Fibroblast of villous mesenchyme (primary cell): ENCODE data around the gene GNB1. TPM values are rescaled to one million over a fixed set of nuclear protein-coding genes. Genes with fewer than 3 reads are reported as not detected.
"Not testable (repeated sequence)": the region's sequence is repeated elsewhere in the genome, so short reads cannot be mapped to it uniquely, and the experiment has no call there.

Experiments used
- DNase-seq: peaks from one replicate; pipeline ENCODE4 v3.0.0-alpha.2; 2010; ENCODE audit warnings: low read depth
- H3K4me3 ChIP-seq: 2 replicates; pipeline ENCODE4 v1.5.1; 2011; ENCODE audit warnings: low read depth, mild to moderate bottlenecking, low read length
- CTCF ChIP-seq: IDR thresholded peaks from 2 replicates; pipeline ENCODE4 v1.5.1; 2012; ENCODE audit warnings: low read depth, mild to moderate bottlenecking, low read length; ENCODE audit not compliant: insufficient read depth
- total RNA-seq: library from RNA; depleted of rRNA; stranded (reverse); fragments of >200 nt; gene quantifications from 2 replicates; pipeline ENCODE4 v1.2.3, GENCODE V29; 2012

GNB1 gene
- total RNA-seq, 1 donor, result 124 TPM

GRCh38 chr1:1937061-1937460, 46.2 kb upstream of the GNB1 start:
- no peak for DNase-seq
- TF ChIP-seq CTCF, result no peak
- no peak overlapping the region for H3K4me3 ChIP-seq

DNA sequence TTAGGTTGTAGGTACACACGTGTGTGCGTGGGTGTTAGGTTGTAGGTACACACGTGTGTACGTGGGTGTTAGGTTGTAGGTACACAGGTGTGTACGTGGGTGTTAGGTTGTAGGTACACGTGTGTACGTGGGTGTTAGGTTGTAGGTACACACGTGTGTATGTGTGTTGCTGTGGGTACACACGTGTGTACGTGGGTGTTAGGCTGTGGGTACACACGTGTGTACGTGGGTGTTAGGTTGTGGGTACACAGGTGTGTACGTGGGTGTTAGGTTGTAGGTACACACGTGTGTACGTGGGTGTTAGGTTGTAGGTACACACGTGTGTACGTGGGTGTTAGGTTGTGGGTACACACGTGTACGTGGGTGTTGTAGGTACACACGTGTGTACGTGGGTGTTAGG, 44.0 kb upstream of the GNB1 start:
- not testable (repeated sequence) for DNase-seq

DNA sequence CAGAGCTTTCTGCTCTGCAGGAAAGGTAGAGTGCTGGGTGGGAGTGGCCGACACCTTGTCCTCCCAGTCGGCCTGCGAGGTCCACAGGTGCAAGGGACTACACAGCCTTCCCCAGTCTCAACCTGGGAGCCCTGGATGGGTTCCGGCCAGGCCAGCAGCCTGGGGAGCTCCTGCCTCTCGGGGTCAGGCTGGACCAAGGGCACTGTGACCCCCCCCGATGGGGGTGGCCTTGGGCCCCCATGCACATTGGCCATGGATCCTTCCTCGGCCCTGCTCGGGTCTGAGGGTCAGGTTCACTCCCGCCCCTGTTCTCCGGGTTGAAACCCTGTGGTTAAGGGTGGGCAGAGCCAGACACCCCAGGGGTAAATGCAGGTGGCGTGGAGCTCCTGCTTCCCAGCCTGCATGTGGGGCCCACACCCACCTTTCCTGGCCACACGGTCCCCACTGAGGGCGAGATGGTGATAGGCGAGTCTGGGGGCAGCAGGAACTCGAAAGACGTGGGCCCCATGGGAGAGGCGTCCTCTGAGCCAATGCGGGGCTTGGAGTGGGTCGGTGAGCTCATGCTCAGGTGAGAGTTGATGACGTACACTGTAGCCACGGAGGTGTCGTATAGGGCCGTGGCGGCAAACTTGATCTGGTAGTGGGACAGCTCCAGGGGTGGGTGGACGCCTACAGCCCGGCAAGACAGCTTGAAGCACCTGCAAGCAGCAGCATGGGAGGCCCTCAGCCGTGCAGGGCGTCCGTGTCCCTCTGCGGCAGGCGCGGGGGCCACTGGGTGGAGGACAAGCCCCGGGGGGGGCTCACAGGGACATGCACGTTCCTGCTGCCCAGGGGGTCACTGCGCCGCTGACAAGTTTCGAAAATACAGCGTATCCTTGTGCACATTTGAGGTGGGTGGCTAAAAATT, 39.0 kb upstream of the GNB1 start:
- TF ChIP-seq CTCF, result no peak
- no peak for DNase-seq
- H3K4me3 ChIP-seq, result no peak overlapping the region

More for the DNA sequence above, 44.0 kb upstream of the GNB1 start:
- H3K4me3 ChIP-seq, result not testable (repeated sequence)

DNA sequence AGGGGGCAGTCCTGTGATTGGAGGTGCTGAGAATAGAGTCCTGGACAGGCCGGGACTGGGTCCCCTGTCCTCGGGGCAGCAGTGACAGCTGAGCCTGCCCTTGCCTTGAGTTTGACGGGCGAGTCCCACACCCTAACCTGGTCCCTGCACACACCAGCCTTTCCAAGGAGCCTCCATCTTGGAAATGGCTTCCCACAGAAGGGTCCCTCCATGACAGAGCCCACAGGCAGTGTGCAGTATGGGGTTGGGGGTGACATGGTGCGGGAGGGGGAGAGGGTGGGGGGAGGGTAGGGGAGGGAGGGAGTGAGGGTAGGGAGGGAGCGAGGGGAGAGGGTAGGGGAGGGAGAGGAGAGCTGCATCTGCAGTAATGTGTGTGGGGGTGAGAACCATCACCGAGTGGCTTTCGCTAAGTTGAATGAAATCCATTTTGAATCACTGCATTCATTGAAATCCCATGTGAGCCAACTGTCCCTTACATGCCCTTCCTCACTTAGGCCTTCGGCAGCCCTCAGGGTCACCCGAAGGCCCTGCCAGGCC, 38.3 kb upstream of the GNB1 start:
- DNase-seq, result no peak
- no peak for TF ChIP-seq CTCF
- no peak overlapping the region for H3K4me3 ChIP-seq

- no peak for TF ChIP-seq CTCF
- no peak overlapping the region for H3K4me3 ChIP-seq
- no peak for DNase-seq
Measured at GRCh38 chr1:1928231-1929101, 37.6 kb upstream of the GNB1 start.

DNA sequence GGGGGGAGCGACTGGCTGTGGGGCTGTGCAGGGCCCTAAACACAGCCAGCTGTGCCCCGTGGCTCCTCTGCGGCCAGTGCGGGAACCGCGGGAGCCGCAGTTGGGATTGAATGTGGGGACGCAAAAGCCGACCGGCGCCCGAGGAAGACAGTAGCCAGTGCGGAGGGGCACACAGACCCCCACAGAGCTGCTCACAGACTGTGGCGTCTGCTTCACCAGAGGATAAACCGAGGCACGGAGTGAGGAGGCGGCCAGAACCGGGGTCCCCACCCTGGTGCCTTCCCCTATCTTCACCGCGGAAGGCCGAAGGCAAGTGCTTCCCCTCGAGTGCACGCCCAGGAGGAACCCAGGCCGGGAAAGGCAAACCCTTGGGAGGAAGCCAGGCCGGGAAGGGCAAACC, 36.9 kb upstream of the GNB1 start:
- TF ChIP-seq CTCF, result no peak
- no peak for DNase-seq
- H3K4me3 ChIP-seq, result no peak overlapping the region
